GM06990 (cell line): Measurements from ENCODE around the gene KLKB1.

Source experiments
- DNase-seq: peaks from one replicate; pipeline ENCODE4 v3.0.0-alpha.2; 2011; ENCODE audit not compliant: insufficient read length; ENCODE audit errors: extremely low read depth
- H3K27me3 ChIP-seq: replicated peaks from 2 replicates; pipeline ENCODE4 v1.6.0; 2011; ENCODE audit warnings: low read length; ENCODE audit not compliant: control insufficient read depth, insufficient read depth
- H3K36me3 ChIP-seq: 2 replicates; pipeline ENCODE4 v1.5.1; 2011; ENCODE audit warnings: low read length; ENCODE audit not compliant: control insufficient read depth, insufficient read depth
- H3K4me3 ChIP-seq: replicated peaks from 2 replicates; pipeline ENCODE4 v1.5.1; 2011; ENCODE audit warnings: low read depth, mild to moderate bottlenecking, control low read depth, low read length
- CTCF ChIP-seq: IDR thresholded peaks from 2 replicates; pipeline ENCODE4 v1.5.1; 2011; ENCODE audit warnings: low read length, control low read depth, mild to moderate bottlenecking, inconsistent platforms; ENCODE audit not compliant: insufficient read depth, poor library complexity, severe bottlenecking

Gene KLKB1

GRCh38 chr4:186205156-186205555 is 22.2 kb upstream of the KLKB1 start:
- H3K4me3 ChIP-seq: no peak overlapping the region
- no peak for DNase-seq
- no peaks in the 10 kb centered on the region for H3K36me3 ChIP-seq
- no peaks in the 10 kb centered on the region for H3K27me3 ChIP-seq
- no peak for TF ChIP-seq CTCF

GRCh38 chr4:186216465-186217024 is 10.8 kb upstream of the KLKB1 start:
- Histone ChIP-seq H3K4me3 (no peak overlapping the region), H3K36me3 (no peaks in the 10 kb centered on the region), H3K27me3 (no peaks in the 10 kb centered on the region)
- no peak for TF ChIP-seq CTCF
- no peak for DNase-seq

- no peaks in the 10 kb centered on the region for H3K27me3 ChIP-seq
- no peak overlapping the region for H3K4me3 ChIP-seq
- DNase-seq: no peak
- H3K36me3 ChIP-seq: no peaks in the 10 kb centered on the region
- TF ChIP-seq CTCF: no peak
Measured at GRCh38 chr4:186217733-186218293, 9.5 kb upstream of the KLKB1 start.

- H3K4me3 ChIP-seq: no peak overlapping the region
- H3K36me3 ChIP-seq: no peaks in the 10 kb centered on the region
- DNase-seq: no peak
- no peaks in the 10 kb centered on the region for H3K27me3 ChIP-seq
- TF ChIP-seq CTCF: no peak
Measured at GRCh38 chr4:186221624-186222023, 5.7 kb upstream of the KLKB1 start.

GRCh38 chr4:186225848-186226247 is 1.5 kb upstream of the KLKB1 start:
- no peak for TF ChIP-seq CTCF
- no peak for DNase-seq
- Histone ChIP-seq H3K4me3 (no peak overlapping the region), H3K36me3 (no peaks in the 10 kb centered on the region), H3K27me3 (no peaks in the 10 kb centered on the region)
